Adrenal gland (tissue), 12 donors: Measurements from ENCODE around the gene ADM2. TPM values are rescaled to one million over a fixed set of nuclear protein-coding genes. Genes with fewer than 3 reads are reported as not detected.
A peak's percentile ranks its signal among the peaks of the same experiment; 100 is the strongest.

ENCODE experiments used
- DNase-seq, 7 donors: peaks; one replicate each; pipeline ENCODE4 v3.0.0-alpha.2; 2019 to 2020
- H3K27ac ChIP-seq, 5 donors: fragments of 200-600 bp; sonication (generic) in 4 of 5; 1 replicate in 3 of 5; 2 replicates in 2 of 5; pipeline versions ENCODE4 v1.5.1 to v1.8.0; 2016 to 2020; ENCODE audit warnings: mild to moderate bottlenecking in 1 of 5
- H3K27me3 ChIP-seq: fragments of 200-600 bp; 2 replicates; pipeline ENCODE4 v1.8.0; 2021
- H3K36me3 ChIP-seq, 2 donors: fragments of 200-600 bp; replicated peaks in 1 of 2; 1 replicate in 1 of 2; 2 replicates in 1 of 2; pipeline versions ENCODE4 v1.5.1 to v1.8.0; 2018 to 2022
- H3K4me1 ChIP-seq, 2 donors: fragments of 200-600 bp; replicated peaks in 1 of 2; 1 replicate in 1 of 2; 2 replicates in 1 of 2; pipeline versions ENCODE4 v1.5.1 to v1.8.0; 2018 to 2021
- H3K4me3 ChIP-seq, 4 donors: fragments of 200-600 bp; sonication (generic) in 3 of 4; one replicate each; pipeline ENCODE4 v1.5.1; 2016 to 2018
- H3K9me3 ChIP-seq, 3 donors: fragments of 200-600 bp; sonication (generic) in 1 of 3; replicated peaks in 1 of 3; 1 replicate in 2 of 3; 2 replicates in 1 of 3; pipeline versions ENCODE4 v1.5.1 to v1.8.0; 2016 to 2021
- POLR2A ChIP-seq, 2 donors: fragments of 450-650 bp; IDR thresholded peaks; one replicate each; pipeline ENCODE4 v1.6.1; 2017; ENCODE audit warnings: antibody characterized with exemption in 2 of 2, mild to moderate bottlenecking in 2 of 2, moderate library complexity in 1 of 2
- WGBS, 4 donors: extraction: QIAGEN DNeasy Blood & Tissue Kit in 2 of 4; methylation state at CpG; one replicate each; pipeline versions ENCODE4 v1.1.5 to v1.1.7; 2013 to 2017; 5-methylcytosine and 5-hydroxymethylcytosine counted together
- intact Hi-C, 2 donors: fragments of 100-400 bp; cut with DNase I; formaldehyde crosslinking; loops; one replicate each; pipeline versions ENCODE4 v1.14.1 to v1.15.0; 2022 to 2023
- polyA plus RNA-seq, 3 donors: library from polyadenylated mRNA; stranded (reverse); fragments of 200-250 nt in 2 of 3; fragments of 350-450 nt in 1 of 3; fragmentation: Illumina TruSeq in 1 of 3; extraction: RNeasy Lipid Tissue Mini Kit (QIAGEN cat#74804) in 1 of 3; gene quantifications; one replicate each; pipeline ENCODE4 v1.2.3, GENCODE V29; 2013 to 2014
- total RNA-seq, 9 donors: library from RNA; depleted of rRNA in 4 of 9; stranded (reverse); fragments of >200 nt in 4 of 9; fragments of 120-200 nt in 1 of 9; fragmentation: NEBNext Ultra II Directional in 1 of 9; extraction: Animal tissue kit (Norgen Biotek cat#: 25700) in 1 of 9; gene quantifications; one replicate each; pipeline versions ENCODE4 v1.1.0 to v1.2.4, GENCODE V29; 2013 to 2023
- TF ChIP-seq, protein P1 (sequence below), 6 experiments: fragments of 450-650 bp in 4 of 6; fragments of 200-600 bp in 2 of 6; sonication (generic) in 1 of 6; IDR thresholded peaks; 1 replicate in 5 of 6; 2 replicates in 1 of 6; pipeline versions ENCODE4 v1.5.1 to v1.8.0; 2016 to 2021; ENCODE audit warnings: antibody characterized with exemption in 6 of 6, mild to moderate bottlenecking in 2 of 6, moderate library complexity in 1 of 6
- donor health status: healthy with polysubstance abuse.
- donor health status: Bipolar disorder and iron deficiency.
- donor health status: DM: yes; HTN: yes; CAD: no.
- donor health status: DM: no; HTN: no; CAD: no.
- donor health status: DM: no; HTN: no; CAD: no.
- donor health status: DM: yes; HTN: yes; CAD: no.

The ADM2 gene
- total and polyA plus RNA-seq, 12 donors = 0.07 to 0.54 (median 0.25) TPM; not detected in 5

DNA sequence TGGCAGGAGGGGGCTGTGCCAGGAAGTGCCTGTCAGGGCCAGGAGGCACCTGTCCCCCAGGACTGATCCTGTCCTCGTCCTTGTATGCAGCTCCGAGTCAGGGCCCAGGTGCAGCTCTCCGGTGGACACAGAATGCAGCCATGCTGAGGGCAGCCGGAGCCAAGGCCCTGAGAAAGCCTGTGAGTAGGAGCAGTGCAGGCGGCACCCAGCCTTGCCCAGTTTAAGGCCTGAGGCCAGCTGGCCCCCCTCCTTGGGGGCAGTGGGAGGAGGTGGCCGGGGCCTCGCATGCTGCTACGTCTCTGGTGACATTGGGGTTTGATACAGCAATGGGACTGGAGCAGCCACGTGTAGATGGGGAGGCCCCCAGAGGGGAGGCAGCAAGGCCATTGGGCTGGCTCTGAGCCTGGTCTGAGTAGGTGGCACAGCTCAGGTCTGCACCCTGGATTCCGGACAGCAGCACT, 41.4 kb upstream of the ADM2 start:
- Histone ChIP-seq H3K4me3 (no peak overlapping the region), H3K27me3 (no peaks in the 10 kb centered on the region), H3K27ac (peak overlapping the region in 2 of 5 donors; percentile 34 to 75), H3K9me3 (no peaks in the 10 kb centered on the region), H3K36me3 (peaks cover 0 to 72% of the 10 kb centered on the region in 2 donors), H3K4me1 (peaks cover 10 to 14% of the 10 kb centered on the region in 2 donors)
- DNase-seq = peak in 5 of 7 donors; percentile 45 to 65 (median 59)
- 21 to 59% (median 56%) methylated on average over 3 to 10 of the region's 10 CpGs for WGBS, 4 donors
- TF ChIP-seq POLR2A (IDR thresholded peaks at IDR 0.05) = no peak
- TF ChIP-seq, protein P1, sequence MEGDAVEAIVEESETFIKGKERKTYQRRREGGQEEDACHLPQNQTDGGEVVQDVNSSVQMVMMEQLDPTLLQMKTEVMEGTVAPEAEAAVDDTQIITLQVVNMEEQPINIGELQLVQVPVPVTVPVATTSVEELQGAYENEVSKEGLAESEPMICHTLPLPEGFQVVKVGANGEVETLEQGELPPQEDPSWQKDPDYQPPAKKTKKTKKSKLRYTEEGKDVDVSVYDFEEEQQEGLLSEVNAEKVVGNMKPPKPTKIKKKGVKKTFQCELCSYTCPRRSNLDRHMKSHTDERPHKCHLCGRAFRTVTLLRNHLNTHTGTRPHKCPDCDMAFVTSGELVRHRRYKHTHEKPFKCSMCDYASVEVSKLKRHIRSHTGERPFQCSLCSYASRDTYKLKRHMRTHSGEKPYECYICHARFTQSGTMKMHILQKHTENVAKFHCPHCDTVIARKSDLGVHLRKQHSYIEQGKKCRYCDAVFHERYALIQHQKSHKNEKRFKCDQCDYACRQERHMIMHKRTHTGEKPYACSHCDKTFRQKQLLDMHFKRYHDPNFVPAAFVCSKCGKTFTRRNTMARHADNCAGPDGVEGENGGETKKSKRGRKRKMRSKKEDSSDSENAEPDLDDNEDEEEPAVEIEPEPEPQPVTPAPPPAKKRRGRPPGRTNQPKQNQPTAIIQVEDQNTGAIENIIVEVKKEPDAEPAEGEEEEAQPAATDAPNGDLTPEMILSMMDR (IDR thresholded peaks at IDR 0.05) = no peak
- intact Hi-C loops = no loop called here

DNA sequence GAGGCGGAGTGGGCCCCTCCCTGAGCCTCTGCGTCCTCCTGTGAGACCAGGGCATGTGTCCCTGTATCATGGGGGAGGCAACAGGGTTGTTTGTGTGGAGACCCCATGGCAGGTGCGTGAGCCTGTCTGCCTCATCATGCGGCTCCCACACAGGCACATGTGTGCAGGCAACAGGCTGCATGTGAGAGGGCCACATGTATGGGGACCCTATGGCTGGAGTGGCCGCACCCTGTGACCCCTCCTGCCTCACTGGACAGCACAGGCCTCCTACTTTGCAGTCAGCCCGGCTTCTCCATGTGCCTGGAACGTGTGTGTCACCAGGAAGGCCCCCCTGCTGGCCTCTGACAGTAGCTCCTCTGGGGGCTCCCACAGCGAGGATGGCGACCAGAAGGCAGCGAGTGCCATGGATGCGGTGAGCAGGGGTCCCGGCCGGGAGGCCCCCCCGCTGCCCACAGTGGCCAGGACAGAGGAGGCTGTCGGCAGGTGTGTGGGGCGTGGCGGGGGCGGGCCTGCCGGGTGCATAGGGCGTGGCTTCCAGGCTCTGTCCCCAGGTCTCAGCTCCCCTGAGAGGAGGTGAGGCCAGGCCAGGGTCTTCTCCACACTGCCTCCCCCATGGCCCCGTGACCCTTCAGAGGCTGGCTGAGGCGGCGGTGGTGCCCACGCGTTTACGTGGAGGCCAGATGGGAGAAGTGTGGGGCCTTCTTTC, 40.6 kb upstream of the ADM2 start:
- TF ChIP-seq POLR2A (IDR thresholded peaks at IDR 0.05) = no peak
- TF ChIP-seq, protein P1 (IDR thresholded peaks at IDR 0.05) = no peak
- no peak for DNase-seq
- Histone ChIP-seq H3K4me1 (peaks cover 10 to 17% of the 10 kb centered on the region in 2 donors), H3K27me3 (no peaks in the 10 kb centered on the region), H3K36me3 (peaks cover 0 to 72% of the 10 kb centered on the region in 2 donors), H3K4me3 (no peak overlapping the region), H3K9me3 (no peaks in the 10 kb centered on the region), H3K27ac (peak overlapping the region in 2 of 5 donors; percentile 34 to 75)
- WGBS, 4 donors = 81 to 90% (median 88%) methylated on average over 16 to 26 of the region's 26 CpGs
- intact Hi-C loops = no loop called here

DNA sequence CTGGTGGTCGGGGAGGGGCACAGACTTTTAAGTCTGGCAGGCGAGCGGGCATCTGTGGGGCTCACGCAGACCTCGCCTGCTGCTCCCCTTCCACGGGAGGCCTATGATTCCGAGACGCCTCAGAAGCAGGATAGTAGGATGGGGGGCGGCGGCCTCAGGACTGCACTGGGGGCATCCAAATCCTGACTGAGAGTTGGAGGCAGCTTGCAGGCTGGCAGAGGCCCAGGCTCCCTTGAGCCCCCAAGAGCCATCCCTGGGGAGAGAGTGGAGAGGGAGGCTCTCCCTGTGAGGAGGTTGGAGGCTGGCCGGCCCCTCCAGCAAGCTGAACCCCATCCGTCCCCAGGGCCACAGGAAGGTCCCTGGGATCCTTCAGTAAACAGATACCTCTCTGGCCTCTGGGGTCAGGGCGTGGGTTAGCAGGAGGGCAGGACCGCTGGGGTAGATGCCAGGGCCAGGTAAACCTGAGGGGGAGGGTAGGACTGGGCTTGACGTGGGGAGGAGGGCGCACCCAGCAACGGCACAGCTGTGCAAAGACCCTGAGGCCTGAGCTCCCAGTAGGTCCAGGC, 39.8 kb upstream of the ADM2 start:
- Histone ChIP-seq H3K27me3 (no peaks in the 10 kb centered on the region), H3K9me3 (no peaks in the 10 kb centered on the region), H3K36me3 (peaks cover 0 to 72% of the 10 kb centered on the region in 2 donors), H3K27ac (no peak overlapping the region), H3K4me1 (peaks cover 10 to 17% of the 10 kb centered on the region in 2 donors), H3K4me3 (no peak overlapping the region)
- intact Hi-C loops = no loop called here
- 89 to 93% (median 91%) methylated on average over 7 to 17 of the region's 17 CpGs for WGBS, 4 donors
- TF ChIP-seq, protein P1 (IDR thresholded peaks at IDR 0.05) = no peak
- no peak for TF ChIP-seq POLR2A (IDR thresholded peaks at IDR 0.05)
- no peak for DNase-seq

DNA sequence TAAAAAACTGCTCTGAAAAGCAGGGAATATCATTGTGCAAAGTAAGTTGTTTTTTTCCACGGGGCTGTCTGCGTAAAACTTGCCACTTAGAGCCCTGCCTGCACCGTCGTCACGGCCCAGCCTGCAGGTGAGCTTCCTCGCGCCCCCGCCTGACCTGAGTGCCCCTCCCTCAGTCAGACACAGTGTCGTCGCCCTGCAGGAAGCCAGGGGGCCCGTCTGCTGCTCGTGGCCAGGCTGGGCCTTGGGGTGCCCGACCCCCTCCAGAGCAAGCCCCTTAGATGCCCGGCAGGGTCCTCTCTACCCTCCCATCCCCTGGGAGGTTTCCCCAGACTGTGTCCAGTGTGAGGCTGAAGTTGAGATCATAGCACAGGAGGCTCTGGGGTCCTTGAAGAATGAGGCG, 38.1 kb upstream of the ADM2 start:
- peaks cover 10 to 17% of the 10 kb centered on the region in 2 donors for H3K4me1 ChIP-seq
- peak overlapping the region in 3 of 5 donors; percentile 62 to 82 (median 79) for H3K27ac ChIP-seq
- intact Hi-C loops = no loop called here
- no peaks in the 10 kb centered on the region for H3K9me3 ChIP-seq
- H3K27me3 ChIP-seq = no peaks in the 10 kb centered on the region
- 83 to 93% (median 89%) methylated on average over 5 to 15 of the region's 15 CpGs for WGBS, 4 donors
- peaks cover 0 to 72% of the 10 kb centered on the region in 2 donors for H3K36me3 ChIP-seq
- TF ChIP-seq, protein P1 (IDR thresholded peaks at IDR 0.05) = no peak
- no peak for TF ChIP-seq POLR2A (IDR thresholded peaks at IDR 0.05)
- H3K4me3 ChIP-seq = no peak overlapping the region
- no peak for DNase-seq
